Body of pancreas (tissue), 4 donors: ENCODE measurements around the gene SNX13. TPM values are rescaled to one million over a fixed set of nuclear protein-coding genes. Genes with fewer than 3 reads are reported as not detected.

Source experiments
- ATAC-seq: fragments of 150-250 bp; one replicate; pipeline ENCODE4 v1.9.1; 2016
- DNase-seq, 4 donors: peaks; one replicate each; pipeline ENCODE4 v3.0.0-alpha.2; 2019
- H3K27ac ChIP-seq, 4 donors: fragments of 200-600 bp; sonication (generic); 1 replicate in 3 of 4; 2 replicates in 1 of 4; pipeline versions ENCODE4 v1.5.1 to v1.6.1; 2016 to 2019; ENCODE audit warnings: mild to moderate bottlenecking in 1 of 4, mixed read lengths in 1 of 4, moderate library complexity in 1 of 4
- H3K27me3 ChIP-seq, 2 donors: fragments of 200-600 bp; sonication (generic); one replicate each; pipeline ENCODE4 v1.6.0; 2016; ENCODE audit warnings: mild to moderate bottlenecking in 1 of 2
- H3K36me3 ChIP-seq, 2 donors: fragments of 200-600 bp; sonication (generic); replicated peaks in 1 of 2; 2 replicates each; pipeline ENCODE4 v1.5.1; 2016; ENCODE audit warnings: low read depth in 2 of 2; ENCODE audit not compliant: insufficient read depth in 1 of 2
- H3K4me1 ChIP-seq: fragments of 200-600 bp; sonication (generic); one replicate; pipeline ENCODE4 v1.6.0; 2016
- H3K4me3 ChIP-seq, 2 donors: fragments of 200-600 bp; sonication (generic); 1 replicate in 1 of 2; 2 replicates in 1 of 2; pipeline ENCODE4 v1.5.1; 2016 to 2019
- H3K9me3 ChIP-seq, 3 donors: fragments of 200-600 bp; sonication (generic); 1 replicate in 2 of 3; 2 replicates in 1 of 3; pipeline ENCODE4 v1.5.1; 2016
- POLR2A ChIP-seq, 3 donors: fragments of 450-650 bp; IDR thresholded peaks; one replicate each; pipeline ENCODE4 v1.6.1; 2016; ENCODE audit warnings: antibody characterized with exemption in 3 of 3, mild to moderate bottlenecking in 2 of 3
- WGBS, 2 donors: methylation state at CpG; one replicate each; pipeline ENCODE4 v1.1.5; 2017; 5-methylcytosine and 5-hydroxymethylcytosine counted together
- intact Hi-C: fragments of 100-400 bp; cut with DNase I; formaldehyde crosslinking; loops from one replicate; pipeline ENCODE4 v1.15.1; 2023
- total RNA-seq, 2 donors: library from RNA; depleted of rRNA; stranded (reverse); fragments of >200 nt; gene quantifications; one replicate each; pipeline ENCODE4 v1.1.0, GENCODE V29; 2016
- TF ChIP-seq, protein P1 (sequence below), 7 experiments: fragments of 450-650 bp in 4 of 7; fragments of 200-600 bp in 3 of 7; sonication (generic) in 3 of 7; IDR thresholded peaks; one replicate each; pipeline ENCODE4 v1.5.1; 2016 to 2019; ENCODE audit warnings: antibody characterized with exemption in 7 of 7

Gene SNX13
- total RNA-seq, 2 donors from 2014 or later, result 23.1 to 61.0 TPM

DNA sequence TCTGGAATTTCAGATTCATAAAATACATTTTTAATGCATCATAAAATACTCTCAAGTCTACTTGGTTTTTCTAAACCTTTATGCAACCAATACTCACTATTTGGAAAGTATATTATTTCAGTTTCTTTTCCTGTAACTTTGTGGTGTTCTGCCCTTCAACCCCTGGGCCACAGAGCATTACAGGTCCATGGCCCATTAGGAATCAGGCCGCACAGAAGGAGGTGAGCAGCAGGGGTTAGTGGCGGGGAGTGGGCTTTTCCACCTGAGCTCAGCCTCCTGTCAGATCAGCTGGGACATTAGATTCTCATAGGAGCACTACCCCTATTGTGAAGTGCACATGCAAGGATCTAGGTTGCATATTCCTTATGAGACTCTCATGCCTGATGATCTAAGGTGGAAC, 9.7 kb downstream of the SNX13 start:
- no peak overlapping the region for H3K4me3 ChIP-seq
- 96 to 100% methylated on average over 2 of the region's 2 CpGs for WGBS, 2 donors

DNA sequence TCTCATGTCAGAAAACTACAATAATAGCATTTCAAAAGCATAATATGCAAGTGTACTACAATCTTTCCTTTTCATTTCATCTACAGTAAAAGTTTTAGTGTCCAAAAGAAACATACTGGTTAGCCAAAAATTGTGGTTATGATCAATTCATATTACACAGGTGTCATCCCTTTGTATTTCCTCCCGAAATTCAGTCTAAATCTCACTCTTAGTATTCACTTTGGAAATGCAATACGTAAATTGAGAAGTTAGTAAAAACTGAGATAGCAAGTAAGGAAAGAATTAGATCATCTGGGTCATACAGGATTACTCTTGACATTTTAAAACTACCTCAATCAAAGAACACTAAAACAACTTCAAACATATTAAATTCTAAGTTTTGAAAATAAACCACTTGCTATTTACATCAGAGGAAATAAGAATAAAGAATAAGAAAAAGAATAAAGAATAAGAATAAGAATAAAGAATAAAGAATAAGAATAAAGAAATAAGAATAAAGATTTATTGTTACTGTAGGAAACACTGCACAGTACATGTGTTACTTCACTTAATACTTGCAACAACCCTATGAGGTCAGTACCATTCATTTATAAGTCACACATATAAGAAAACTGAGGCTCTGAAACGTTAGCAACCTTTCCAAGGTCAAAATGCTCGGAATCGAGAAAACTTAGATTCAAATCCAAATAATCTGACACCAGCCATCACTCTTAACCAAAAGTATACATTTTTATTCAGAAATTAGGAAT, 10.5 kb downstream of the SNX13 start:
- ATAC-seq (no peak), DNase-seq (no peak)
- H3K4me1 ChIP-seq, result peaks cover 16% of the 10 kb centered on the region
- H3K27ac ChIP-seq, result no peak overlapping the region
- no peaks in the 10 kb centered on the region for H3K9me3 ChIP-seq
- H3K27me3 ChIP-seq, result no peaks in the 10 kb centered on the region
- intact Hi-C loops, result no loop called here
- WGBS, 2 donors, result 65 to 68% methylated on average over 5 of the region's 5 CpGs
- TF ChIP-seq, protein P1, sequence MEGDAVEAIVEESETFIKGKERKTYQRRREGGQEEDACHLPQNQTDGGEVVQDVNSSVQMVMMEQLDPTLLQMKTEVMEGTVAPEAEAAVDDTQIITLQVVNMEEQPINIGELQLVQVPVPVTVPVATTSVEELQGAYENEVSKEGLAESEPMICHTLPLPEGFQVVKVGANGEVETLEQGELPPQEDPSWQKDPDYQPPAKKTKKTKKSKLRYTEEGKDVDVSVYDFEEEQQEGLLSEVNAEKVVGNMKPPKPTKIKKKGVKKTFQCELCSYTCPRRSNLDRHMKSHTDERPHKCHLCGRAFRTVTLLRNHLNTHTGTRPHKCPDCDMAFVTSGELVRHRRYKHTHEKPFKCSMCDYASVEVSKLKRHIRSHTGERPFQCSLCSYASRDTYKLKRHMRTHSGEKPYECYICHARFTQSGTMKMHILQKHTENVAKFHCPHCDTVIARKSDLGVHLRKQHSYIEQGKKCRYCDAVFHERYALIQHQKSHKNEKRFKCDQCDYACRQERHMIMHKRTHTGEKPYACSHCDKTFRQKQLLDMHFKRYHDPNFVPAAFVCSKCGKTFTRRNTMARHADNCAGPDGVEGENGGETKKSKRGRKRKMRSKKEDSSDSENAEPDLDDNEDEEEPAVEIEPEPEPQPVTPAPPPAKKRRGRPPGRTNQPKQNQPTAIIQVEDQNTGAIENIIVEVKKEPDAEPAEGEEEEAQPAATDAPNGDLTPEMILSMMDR (IDR thresholded peaks at IDR 0.05), result no peak
- no peak for TF ChIP-seq POLR2A (IDR thresholded peaks at IDR 0.05)
- no peaks in the 10 kb centered on the region for H3K36me3 ChIP-seq
- H3K4me3 ChIP-seq, result no peak overlapping the region

More for the DNA sequence above, 9.7 kb downstream of the SNX13 start:
- Histone ChIP-seq H3K27ac (no peak overlapping the region), H3K9me3 (no peaks in the 10 kb centered on the region), H3K4me1 (peaks cover 16% of the 10 kb centered on the region), H3K36me3 (no peaks in the 10 kb centered on the region), H3K27me3 (no peaks in the 10 kb centered on the region)
- TF ChIP-seq, protein P1 (IDR thresholded peaks at IDR 0.05), result no peak
- TF ChIP-seq POLR2A (IDR thresholded peaks at IDR 0.05), result no peak
- ATAC-seq (no peak), DNase-seq (no peak)
- intact Hi-C loops, result no loop called here

DNA sequence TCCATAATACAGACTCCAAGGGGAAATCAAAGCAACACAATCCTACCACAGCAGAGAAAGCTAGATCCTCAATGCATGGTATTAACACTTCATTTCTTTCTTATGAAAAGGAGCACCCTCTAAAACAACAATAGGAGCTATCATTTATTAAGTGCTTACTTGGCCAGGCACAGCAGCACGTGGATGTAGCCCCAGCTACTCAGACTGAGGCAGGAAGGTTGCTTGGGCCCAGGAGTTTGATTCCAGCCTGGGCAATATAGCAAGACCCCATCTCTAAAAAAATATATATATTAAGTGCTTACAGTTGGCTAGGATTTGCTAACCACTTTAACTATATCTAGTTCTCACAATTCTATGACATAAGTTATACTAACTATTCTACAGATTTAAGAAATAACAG, 12.2 kb downstream of the SNX13 start:
- no peak for TF ChIP-seq POLR2A (IDR thresholded peaks at IDR 0.05)
- TF ChIP-seq, protein P1 (IDR thresholded peaks at IDR 0.05), result no peak
- Histone ChIP-seq H3K9me3 (no peaks in the 10 kb centered on the region), H3K4me1 (peaks cover 12% of the 10 kb centered on the region), H3K27me3 (no peaks in the 10 kb centered on the region), H3K27ac (no peak overlapping the region), H3K4me3 (no peak overlapping the region), H3K36me3 (no peaks in the 10 kb centered on the region)
- ATAC-seq, result no peak
- intact Hi-C loops, result no loop called here
- WGBS, 2 donors, result 86 to 92% methylated on average over 1 of the region's 1 CpG
- no peak for DNase-seq

DNA sequence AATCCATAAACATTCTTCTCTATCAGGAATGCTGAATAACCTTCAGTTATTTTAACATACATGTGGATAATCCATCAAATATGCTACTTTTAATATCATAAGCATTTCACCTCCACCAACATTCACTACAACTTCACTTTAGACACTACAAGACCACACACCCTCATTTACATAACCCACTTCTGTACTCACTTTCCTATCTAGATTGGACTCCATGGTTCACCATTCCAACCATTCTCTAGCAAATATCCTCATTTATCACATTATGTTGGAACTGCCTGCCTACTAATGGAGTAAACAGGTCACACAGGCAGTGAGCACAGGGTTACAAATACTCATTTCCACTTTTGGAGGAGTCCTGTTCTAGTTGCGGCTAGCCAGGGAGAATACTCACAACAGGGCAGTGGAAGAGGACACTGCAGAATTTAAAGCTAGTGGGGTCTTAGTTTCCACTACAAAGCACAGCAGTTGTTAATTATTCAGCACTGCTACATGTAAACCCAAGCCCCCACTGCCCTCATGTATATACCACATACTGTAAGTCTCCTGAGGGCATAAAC, 18.4 kb downstream of the SNX13 start:
- no peak overlapping the region for H3K27ac ChIP-seq
- H3K4me1 ChIP-seq, result peaks cover 3% of the 10 kb centered on the region
- ATAC-seq (no peak), DNase-seq (no peak)
- no peaks in the 10 kb centered on the region for H3K36me3 ChIP-seq
- 95 to 100% methylated on average over 1 of the region's 1 CpG for WGBS, 2 donors
- intact Hi-C loops, result no loop called here
- H3K4me3 ChIP-seq, result no peak overlapping the region
- TF ChIP-seq, protein P1 (IDR thresholded peaks at IDR 0.05), result no peak
- no peak for TF ChIP-seq POLR2A (IDR thresholded peaks at IDR 0.05)
- no peaks in the 10 kb centered on the region for H3K27me3 ChIP-seq
- peaks cover 0 to 4% (median 0%) of the 10 kb centered on the region in 3 donors for H3K9me3 ChIP-seq
